ENCODE data around the gene RAC3. TPM values are rescaled to one million over a fixed set of nuclear protein-coding genes. Genes with fewer than 3 reads are reported as not detected.
A peak's percentile ranks its signal among the peaks of the same experiment; 100 is the strongest.

RAC3 gene
- total RNA-seq, 4 donors from 2014 or later, result 2.6 to 11.1 (median 5.0) TPM

- intact Hi-C loops (cut with DNase I; ENCODE audit: low total_unique reads), result loop anchor here (2.0 kb wide), 1 partner anchor 62 kb away; no protein-coding TSS in a partner anchor
- Histone ChIP-seq H3K4me1 (peaks cover 20 to 42% (median 34%) of the 10 kb centered on the region in 4 donors), H3K9me3 (no peaks in the 10 kb centered on the region), H3K36me3 (no peaks in the 10 kb centered on the region), H3K4me3 (no peak overlapping the region), H3K27me3 (no peaks in the 10 kb centered on the region), H3K27ac (no peak overlapping the region)
- WGBS, 2 donors (ENCODE audit: low coverage in 1 of 2), result 75 to 87% methylated on average over 3 to 14 of the region's 14 CpGs
- DNase-seq, result no peak
- TF ChIP-seq POLR2AphosphoS5 (IDR thresholded peaks at IDR 0.05), result no peak
- no peak for TF ChIP-seq CTCF (IDR thresholded peaks at IDR 0.05)
- TF ChIP-seq EP300 (IDR thresholded peaks at IDR 0.05; ENCODE audit: low read depth), result no peak
- TF ChIP-seq POLR2A (IDR thresholded peaks at IDR 0.05), result no peak
- in situ Hi-C loops (cut with MboI; ENCODE audit: low pct_ligation_motif_present in 1 of 4, low pct_unique_long_range_greater_than_20kb in 1 of 4, low sequenced_read_pairs in 3 of 4), result no loop called here
Measured at GRCh38 chr17:82020572-82021106, 10.8 kb upstream of the RAC3 start.

GRCh38 chr17:82021107-82021899 is 10.2 kb upstream of the RAC3 start:
- Histone ChIP-seq H3K9me3 (no peaks in the 10 kb centered on the region), H3K36me3 (no peaks in the 10 kb centered on the region), H3K4me3 (peak overlapping the region in 2 of 4 donors; percentile 71 to 95), H3K27me3 (no peaks in the 10 kb centered on the region), H3K27ac (peak overlapping the region; percentile 82 to 89 (median 84)), H3K4me1 (peaks cover 20 to 42% (median 34%) of the 10 kb centered on the region in 4 donors)
- intact Hi-C loops (cut with DNase I; ENCODE audit: low total_unique reads), result loop anchor here (2.0 kb wide), 1 partner anchor 63 kb away; no protein-coding TSS in a partner anchor
- TF ChIP-seq POLR2A (IDR thresholded peaks at IDR 0.05) (no peak), CTCF (IDR thresholded peaks at IDR 0.05) (peak; percentile 59 to 87 (median 75))
- in situ Hi-C loops (cut with MboI; ENCODE audit: low pct_ligation_motif_present in 1 of 4, low pct_unique_long_range_greater_than_20kb in 1 of 4, low sequenced_read_pairs in 3 of 4), result no loop called here
- DNase-seq, result peak; percentile 80
- 15% methylated on average over 17 of the region's 25 CpGs; no CpG with 5 or more reads in 1 of the 2 donors for WGBS, 2 donors (ENCODE audit: low coverage in 1 of 2)

GRCh38 chr17:82021900-82022309 is 9.6 kb upstream of the RAC3 start:
- no peak for TF ChIP-seq EP300 (IDR thresholded peaks at IDR 0.05; ENCODE audit: low read depth)
- H3K36me3 ChIP-seq, result no peaks in the 10 kb centered on the region
- 7% methylated on average over 6 of the region's 10 CpGs; no CpG with 5 or more reads in 1 of the 2 donors for WGBS, 2 donors (ENCODE audit: low coverage in 1 of 2)
- H3K4me1 ChIP-seq, result peaks cover 20 to 42% (median 34%) of the 10 kb centered on the region in 4 donors
- in situ Hi-C loops (cut with MboI; ENCODE audit: low pct_ligation_motif_present in 1 of 4, low pct_unique_long_range_greater_than_20kb in 1 of 4, low sequenced_read_pairs in 3 of 4) (no loop called here), intact Hi-C loops (cut with DNase I; ENCODE audit: low total_unique reads) (loop anchor here (2.0 kb wide), 1 partner anchor 63 kb away; no protein-coding TSS in a partner anchor)
- peak; percentile 42 for DNase-seq
- no peaks in the 10 kb centered on the region for H3K27me3 ChIP-seq
- H3K9me3 ChIP-seq, result no peaks in the 10 kb centered on the region
- H3K27ac ChIP-seq, result peak overlapping the region; percentile 82 to 89 (median 84)
- H3K4me3 ChIP-seq, result peak overlapping the region; percentile 61 to 95 (median 70)

- Histone ChIP-seq H3K27ac (peak within 1 kb of the TSS; percentile 82 to 89 (median 84)), H3K4me3 (peak within 1 kb of the TSS; percentile 69 to 95 (median 84)), H3K36me3 (no peaks in the 10 kb centered on the region), H3K4me1 (peaks cover 20 to 42% (median 34%) of the 10 kb centered on the region in 4 donors), H3K27me3 (no peaks in the 10 kb centered on the region), H3K9me3 (no peaks in the 10 kb centered on the region)
- intact Hi-C loops (cut with DNase I; ENCODE audit: low total_unique reads), result no loop called here
- in situ Hi-C loops (cut with MboI; ENCODE audit: low pct_ligation_motif_present in 1 of 4, low pct_unique_long_range_greater_than_20kb in 1 of 4, low sequenced_read_pairs in 3 of 4), result no loop called here
- 1% methylated on average over 32 of the region's 64 CpGs; no CpG with 5 or more reads in 1 of the 2 donors for WGBS, 2 donors (ENCODE audit: low coverage in 1 of 2)
- no peak for DNase-seq
- peak; percentile 80 for TF ChIP-seq POLR2A (IDR thresholded peaks at IDR 0.05)
- TF ChIP-seq POLR2AphosphoS5 (IDR thresholded peaks at IDR 0.05), result peak; percentile 62 to 87 (median 81)
- no peak for TF ChIP-seq EP300 (IDR thresholded peaks at IDR 0.05; ENCODE audit: low read depth)
- TF ChIP-seq CTCF (IDR thresholded peaks at IDR 0.05), result no peak
Measured at GRCh38 chr17:82022310-82022980, 9.0 kb upstream of the RAC3 start, which contains the start of gene CENPX. Gene CENPX (minus strand): TSS chr17:82022878. CDS start chr17:82022861, 17 bp downstream.

Measured in transverse colon (tissue), 4 donors.